Karpas-422 (cell line): ENCODE results near the gene SH3GL2. TPM values are rescaled to one million over a fixed set of nuclear protein-coding genes. Genes with fewer than 3 reads are reported as not detected.

Experiments used
- DNase-seq: peaks from one replicate; pipeline ENCODE4 v3.0.0-alpha.2; 2015
- H2AFZ ChIP-seq: fragments of 200-600 bp; sonication (generic); 2 replicates; pipeline ENCODE4 v1.6.1; 2014; ENCODE audit warnings: antibody characterized with exemption, low read length, mixed read lengths
- H3K27ac ChIP-seq: fragments of 200-600 bp; sonication (generic); 2 replicates; pipeline ENCODE4 v1.5.1; 2014; ENCODE audit warnings: mild to moderate bottlenecking, low read length, moderate library complexity
- H3K27me3 ChIP-seq: fragments of 200-600 bp; sonication (generic); 2 replicates; pipeline ENCODE4 v1.6.1; 2014; ENCODE audit warnings: low read length, mixed read lengths
- H3K36me3 ChIP-seq: fragments of 200-600 bp; sonication (generic); 2 replicates; pipeline ENCODE4 v1.6.1; 2014; ENCODE audit warnings: low read length, mixed read lengths; ENCODE audit not compliant: insufficient read depth
- H3K4me1 ChIP-seq: fragments of 200-600 bp; sonication (generic); 2 replicates; pipeline ENCODE4 v1.6.1; 2014; ENCODE audit warnings: mild to moderate bottlenecking, low read length, mixed read lengths
- H3K4me2 ChIP-seq: fragments of 200-600 bp; sonication (generic); 2 replicates; pipeline ENCODE4 v1.6.1; 2014; ENCODE audit warnings: low read length, low read depth, mild to moderate bottlenecking; ENCODE audit not compliant: poor library complexity, severe bottlenecking
- H3K4me3 ChIP-seq: fragments of 200-600 bp; sonication (generic); 2 replicates; pipeline ENCODE4 v1.5.1; 2014; ENCODE audit warnings: mild to moderate bottlenecking, antibody characterized with exemption, low read length, mixed read lengths
- H3K79me2 ChIP-seq: fragments of 200-600 bp; sonication (generic); 2 replicates; pipeline ENCODE4 v1.6.1; 2014; ENCODE audit warnings: mild to moderate bottlenecking, low read length, mixed read lengths
- H3K9ac ChIP-seq: fragments of 200-600 bp; sonication (generic); 2 replicates; pipeline ENCODE4 v1.6.0; 2014; ENCODE audit warnings: low read length
- H3K9me2 ChIP-seq: fragments of 200-600 bp; sonication (generic), shearing (Covaris generic); replicated peaks from 2 replicates; pipeline ENCODE4 v1.6.0; 2014; ENCODE audit warnings: mild to moderate bottlenecking, low read length, moderate library complexity; ENCODE audit not compliant: insufficient read depth
- H3K9me3 ChIP-seq: fragments of 300-700, 200-600 bp; sonication (generic); 2 replicates; pipeline ENCODE4 v1.6.1; 2014; ENCODE audit warnings: low read length, mixed read lengths
- H4K20me1 ChIP-seq: fragments of 200-600 bp; sonication (generic); 2 replicates; pipeline ENCODE4 v1.6.1; 2014; ENCODE audit warnings: mild to moderate bottlenecking, antibody characterized with exemption, low read length, low read depth; ENCODE audit not compliant: insufficient read depth
- total RNA-seq: library from RNA; depleted of rRNA; stranded (reverse); fragments of >200 nt; shearing (Covaris generic); gene quantifications from 2 replicates; pipeline ENCODE4 v1.2.3, GENCODE V29; 2014; ENCODE audit warnings: low replicate concordance

The SH3GL2 gene
- total RNA-seq, 1 experiment from 2014 or later = not detected

DNA sequence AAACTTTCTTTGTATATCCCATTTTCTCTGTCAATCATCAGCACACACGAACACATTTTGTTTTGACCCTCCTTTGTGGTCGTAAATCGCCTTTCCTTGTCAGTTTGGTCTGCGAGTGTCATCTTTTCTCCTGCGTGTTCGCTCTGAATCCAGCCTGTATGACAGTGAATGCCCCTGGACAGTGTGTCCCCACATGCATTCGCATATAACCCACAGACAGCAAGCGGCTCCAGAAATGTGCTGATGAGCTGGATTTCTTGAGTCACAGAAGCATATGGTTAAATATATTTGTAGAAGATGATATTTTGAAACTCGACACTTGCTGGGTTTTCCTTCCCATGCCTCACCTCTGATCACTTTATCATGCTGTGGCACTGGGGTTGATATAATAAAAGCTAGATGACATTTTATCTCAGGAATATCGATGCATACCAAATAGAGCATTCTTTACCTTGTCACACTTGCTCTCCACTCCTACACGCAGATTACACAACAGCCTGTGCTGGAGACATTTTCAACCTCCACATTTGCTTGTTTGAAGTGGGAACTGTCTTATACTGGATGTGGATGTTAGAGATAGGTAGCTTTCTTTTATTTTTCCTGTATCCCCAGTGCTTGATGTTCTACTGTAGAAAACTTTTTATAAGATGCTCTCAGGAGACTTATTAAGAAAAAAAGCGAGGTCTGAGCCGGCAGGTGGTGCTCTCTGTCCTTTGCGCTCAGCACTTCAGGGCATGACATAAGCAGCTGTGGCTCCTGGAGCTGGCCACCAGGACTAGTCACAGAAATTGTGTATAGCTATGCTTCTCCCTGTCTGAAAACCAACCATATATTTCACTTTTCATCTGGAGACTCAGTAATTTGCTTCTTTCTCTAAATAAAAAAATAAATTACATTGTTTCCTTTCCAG, 215.1 kb downstream of the SH3GL2 start:
- no peak overlapping the region for H3K9ac ChIP-seq
- H3K9me2 ChIP-seq = no peaks in the 10 kb centered on the region
- H3K9me3 ChIP-seq = no peaks in the 10 kb centered on the region
- H3K4me2 ChIP-seq = no peak overlapping the region
- no peaks in the 10 kb centered on the region for H3K27me3 ChIP-seq
- H3K27ac ChIP-seq = no peak overlapping the region
- no peaks in the 10 kb centered on the region for H3K79me2 ChIP-seq
- no peak overlapping the region for H3K4me3 ChIP-seq
- no peaks in the 10 kb centered on the region for H4K20me1 ChIP-seq
- no peaks in the 10 kb centered on the region for H3K4me1 ChIP-seq
- no peaks in the 10 kb centered on the region for H3K36me3 ChIP-seq
- peak; percentile 52 for DNase-seq
- no peak overlapping the region for H2AFZ ChIP-seq

- Histone ChIP-seq H3K36me3 (no peaks in the 10 kb centered on the region), H3K4me3 (no peak overlapping the region), H4K20me1 (no peaks in the 10 kb centered on the region), H3K4me2 (no peak overlapping the region), H2AFZ (no peak overlapping the region), H3K9me3 (no peaks in the 10 kb centered on the region), H3K9me2 (no peaks in the 10 kb centered on the region), H3K9ac (no peak overlapping the region), H3K4me1 (no peaks in the 10 kb centered on the region), H3K27ac (no peak overlapping the region), H3K79me2 (no peaks in the 10 kb centered on the region), H3K27me3 (no peaks in the 10 kb centered on the region)
- DNase-seq = no peak
These were observed 216.9 kb downstream of the SH3GL2 start for GRCh38 chr9:17795744-17796143.

- no peak overlapping the region for H3K4me3 ChIP-seq
- H3K79me2 ChIP-seq = no peaks in the 10 kb centered on the region
- DNase-seq = no peak
- H3K27ac ChIP-seq = no peak overlapping the region
- H3K9me3 ChIP-seq = no peaks in the 10 kb centered on the region
- H2AFZ ChIP-seq = no peak overlapping the region
- H3K27me3 ChIP-seq = no peaks in the 10 kb centered on the region
- H4K20me1 ChIP-seq = no peaks in the 10 kb centered on the region
- H3K4me2 ChIP-seq = no peak overlapping the region
- no peaks in the 10 kb centered on the region for H3K36me3 ChIP-seq
- H3K9ac ChIP-seq = no peak overlapping the region
- H3K4me1 ChIP-seq = no peaks in the 10 kb centered on the region
- H3K9me2 ChIP-seq = no peaks in the 10 kb centered on the region
These were observed 220.5 kb downstream of the SH3GL2 start for GRCh38 chr9:17799369-17799768.

- no peak for DNase-seq
- H3K36me3 ChIP-seq = no peaks in the 10 kb centered on the region
- no peak overlapping the region for H3K4me3 ChIP-seq
- no peaks in the 10 kb centered on the region for H3K4me1 ChIP-seq
- H3K9ac ChIP-seq = no peak overlapping the region
- H4K20me1 ChIP-seq = no peaks in the 10 kb centered on the region
- no peak overlapping the region for H2AFZ ChIP-seq
- H3K4me2 ChIP-seq = no peak overlapping the region
- no peaks in the 10 kb centered on the region for H3K79me2 ChIP-seq
- H3K27ac ChIP-seq = no peak overlapping the region
- no peaks in the 10 kb centered on the region for H3K27me3 ChIP-seq
- no peaks in the 10 kb centered on the region for H3K9me3 ChIP-seq
- no peaks in the 10 kb centered on the region for H3K9me2 ChIP-seq
These were observed 221.6 kb downstream of the SH3GL2 start for GRCh38 chr9:17800418-17800817.

GRCh38 chr9:17802249-17802857, 223.5 kb downstream of the SH3GL2 start:
- peak; percentile 65 for DNase-seq

GRCh38 chr9:17807613-17808282, 228.9 kb downstream of the SH3GL2 start:
- no peaks in the 10 kb centered on the region for H3K36me3 ChIP-seq
- H3K9ac ChIP-seq = no peak overlapping the region
- no peaks in the 10 kb centered on the region for H3K4me1 ChIP-seq
- H3K27ac ChIP-seq = no peak overlapping the region
- H3K9me2 ChIP-seq = no peaks in the 10 kb centered on the region
- DNase-seq = no peak
- H3K4me2 ChIP-seq = no peak overlapping the region
- H2AFZ ChIP-seq = no peak overlapping the region
- H3K27me3 ChIP-seq = no peaks in the 10 kb centered on the region
- H3K4me3 ChIP-seq = no peak overlapping the region
- no peaks in the 10 kb centered on the region for H4K20me1 ChIP-seq
- no peaks in the 10 kb centered on the region for H3K79me2 ChIP-seq
- H3K9me3 ChIP-seq = no peaks in the 10 kb centered on the region

More at GRCh38 chr9:17802249-17802857, 223.5 kb downstream of the SH3GL2 start:
- no peak overlapping the region for H3K27ac ChIP-seq
- H3K4me2 ChIP-seq = no peak overlapping the region
- no peaks in the 10 kb centered on the region for H4K20me1 ChIP-seq
- no peak overlapping the region for H3K9ac ChIP-seq
- H3K9me3 ChIP-seq = no peaks in the 10 kb centered on the region
- no peaks in the 10 kb centered on the region for H3K36me3 ChIP-seq
- no peaks in the 10 kb centered on the region for H3K79me2 ChIP-seq
- no peak overlapping the region for H3K4me3 ChIP-seq
- no peak overlapping the region for H2AFZ ChIP-seq
- no peaks in the 10 kb centered on the region for H3K27me3 ChIP-seq
- H3K4me1 ChIP-seq = no peaks in the 10 kb centered on the region
- no peaks in the 10 kb centered on the region for H3K9me2 ChIP-seq

GRCh38 chr9:17810317-17810716, 231.5 kb downstream of the SH3GL2 start:
- no peak for DNase-seq
- no peaks in the 10 kb centered on the region for H3K27me3 ChIP-seq
- H3K79me2 ChIP-seq = no peaks in the 10 kb centered on the region
- H3K9ac ChIP-seq = no peak overlapping the region
- H3K9me2 ChIP-seq = no peaks in the 10 kb centered on the region
- H3K36me3 ChIP-seq = no peaks in the 10 kb centered on the region
- H4K20me1 ChIP-seq = no peaks in the 10 kb centered on the region
- no peaks in the 10 kb centered on the region for H3K9me3 ChIP-seq
- H3K27ac ChIP-seq = no peak overlapping the region
- peaks cover 7% of the 10 kb centered on the region for H3K4me1 ChIP-seq
- no peak overlapping the region for H3K4me3 ChIP-seq
- no peak overlapping the region for H3K4me2 ChIP-seq
- H2AFZ ChIP-seq = no peak overlapping the region
